Calu3 (cell line): Measurements from ENCODE around the gene OCRL. TPM values are rescaled to one million over a fixed set of nuclear protein-coding genes. Genes with fewer than 3 reads are reported as not detected.

Experiments
- BruUV-seq: library from RNA; stranded (reverse); fragments of 400-500 nt; replicated peaks from 2 replicates; lab custom pipeline; 2021; lab: Mats Ljungman, UMichigan
- CTCF ChIA-PET: fragments of 300-600 bp; sonication (Branson Sonifier 250); formaldehyde crosslinking; loops from one replicate; lab custom pipeline; 2022; ENCODE audit warnings: antibody characterized with exemption; lab: Charles Lee
- DNase-seq: peaks from one replicate; pipeline ENCODE4 v3.0.0; 2022
- H3K27ac Mint-ChIP-seq: one replicate; pipeline ENCODE4 v1.8.0; 2022; ENCODE audit warnings: mixed read lengths; ENCODE audit not compliant: unreplicated experiment
- H3K27me3 Mint-ChIP-seq: one replicate; pipeline ENCODE4 v1.8.0; 2022; ENCODE audit warnings: mixed read lengths; ENCODE audit not compliant: unreplicated experiment
- H3K36me3 Mint-ChIP-seq: one replicate; pipeline ENCODE4 v1.8.0; 2022; ENCODE audit warnings: mild to moderate bottlenecking, moderate library complexity, mixed read lengths; ENCODE audit not compliant: insufficient read depth, unreplicated experiment
- H3K4me1 Mint-ChIP-seq: one replicate; pipeline ENCODE4 v1.8.0; 2022; ENCODE audit warnings: mild to moderate bottlenecking, low read depth, mixed read lengths; ENCODE audit not compliant: unreplicated experiment
- H3K4me3 Mint-ChIP-seq: one replicate; pipeline ENCODE4 v1.8.0; 2022; ENCODE audit warnings: mild to moderate bottlenecking, low read depth, moderate library complexity, mixed read lengths; ENCODE audit not compliant: unreplicated experiment
- H3K9me3 Mint-ChIP-seq: one replicate; pipeline ENCODE4 v1.8.0; 2022; ENCODE audit warnings: low read depth, mixed read lengths; ENCODE audit not compliant: unreplicated experiment
- CTCF ChIP-seq: fragments of 200-600 bp; IDR thresholded peaks from one replicate; pipeline ENCODE4 v1.8.0; 2022; ENCODE audit warnings: antibody characterized with exemption; ENCODE audit not compliant: unreplicated experiment
- intact Hi-C: fragments of 100-400 bp; cut with micrococcal nuclease; formaldehyde crosslinking; loops from one replicate; pipeline ENCODE4 v1.10.0; 2022; ENCODE audit not compliant: unreplicated experiment
- total RNA-seq: library from RNA; stranded (reverse); gene quantifications from 2 replicates; pipeline ENCODE4 v1.2.3, GENCODE V29; 2022

The OCRL gene
- total RNA-seq, 1 experiment from 2014 or later = 30.7 TPM

GRCh38 chrX:129631849-129632248 lies 91.8 kb downstream of the OCRL start:
- Mint-ChIP-seq H3K27ac (no peak overlapping the region), H3K4me3 (no peak overlapping the region), H3K27me3 (no peaks in the 10 kb centered on the region), H3K4me1 (no peaks in the 10 kb centered on the region), H3K9me3 (no peaks in the 10 kb centered on the region), H3K36me3 (no peaks in the 10 kb centered on the region)
- DNase-seq = no peak
- BruUV-seq = no TSS peak
- CTCF ChIA-PET = no interaction called here
- TF ChIP-seq CTCF = no peak
- intact Hi-C loops = no loop called here

DNA sequence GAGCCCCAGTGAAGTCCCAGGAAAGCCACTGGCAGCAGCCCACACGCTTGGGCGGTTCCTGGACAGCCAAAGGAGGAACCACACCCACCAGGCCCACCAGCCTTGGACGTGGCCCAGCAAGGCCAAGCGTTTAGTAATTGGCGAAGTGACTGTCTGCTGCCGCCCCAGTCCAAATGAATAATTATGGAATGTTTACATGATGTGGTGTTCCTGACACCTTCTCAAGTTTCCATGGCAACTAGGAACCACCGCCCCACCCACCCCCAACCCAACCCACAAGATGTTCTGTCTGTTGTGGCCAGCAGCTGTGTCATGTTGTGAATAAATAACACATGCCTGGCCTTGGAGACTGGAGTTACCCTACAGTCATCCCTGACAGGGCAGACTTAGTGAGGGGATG lies 92.4 kb downstream of the OCRL start:
- Mint-ChIP-seq H3K4me1 (no peaks in the 10 kb centered on the region), H3K4me3 (no peak overlapping the region), H3K27ac (no peak overlapping the region), H3K27me3 (no peaks in the 10 kb centered on the region), H3K36me3 (no peaks in the 10 kb centered on the region), H3K9me3 (no peaks in the 10 kb centered on the region)
- intact Hi-C loops = no loop called here
- no TSS peak for BruUV-seq
- DNase-seq = no peak
- TF ChIP-seq CTCF = no peak
- CTCF ChIA-PET = no interaction called here

DNA sequence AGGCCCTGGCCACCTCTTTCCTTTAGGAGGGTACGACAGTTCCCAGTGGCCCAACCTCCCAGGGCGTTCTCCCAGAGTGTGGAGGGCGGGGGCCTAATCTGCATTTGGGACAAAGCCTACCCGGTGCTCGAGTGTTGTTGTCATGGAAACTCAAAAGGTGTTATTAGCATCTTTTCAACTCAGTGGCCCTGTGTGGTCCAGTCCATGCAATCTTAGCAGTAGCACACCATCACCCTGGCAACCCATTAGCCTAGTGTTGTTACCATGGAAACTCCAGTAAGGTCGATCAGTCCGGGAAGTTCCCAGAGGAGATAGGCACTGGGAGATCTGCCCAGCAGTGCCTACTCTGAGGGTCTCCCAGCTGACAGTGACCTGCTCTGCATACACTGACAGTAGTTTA lies 94.5 kb downstream of the OCRL start:
- CTCF ChIA-PET = interaction anchor here (1.1 kb wide), 1 partner anchor 91 kb away, joined by 3 read pairs; no protein-coding TSS in a partner anchor
- Mint-ChIP-seq H3K4me1 (no peaks in the 10 kb centered on the region), H3K36me3 (no peaks in the 10 kb centered on the region), H3K27ac (no peak overlapping the region), H3K4me3 (no peak overlapping the region), H3K9me3 (no peaks in the 10 kb centered on the region), H3K27me3 (peaks cover 7% of the 10 kb centered on the region)
- intact Hi-C loops = no loop called here
- no TSS peak for BruUV-seq
- no peak for DNase-seq
- TF ChIP-seq CTCF = no peak

DNA sequence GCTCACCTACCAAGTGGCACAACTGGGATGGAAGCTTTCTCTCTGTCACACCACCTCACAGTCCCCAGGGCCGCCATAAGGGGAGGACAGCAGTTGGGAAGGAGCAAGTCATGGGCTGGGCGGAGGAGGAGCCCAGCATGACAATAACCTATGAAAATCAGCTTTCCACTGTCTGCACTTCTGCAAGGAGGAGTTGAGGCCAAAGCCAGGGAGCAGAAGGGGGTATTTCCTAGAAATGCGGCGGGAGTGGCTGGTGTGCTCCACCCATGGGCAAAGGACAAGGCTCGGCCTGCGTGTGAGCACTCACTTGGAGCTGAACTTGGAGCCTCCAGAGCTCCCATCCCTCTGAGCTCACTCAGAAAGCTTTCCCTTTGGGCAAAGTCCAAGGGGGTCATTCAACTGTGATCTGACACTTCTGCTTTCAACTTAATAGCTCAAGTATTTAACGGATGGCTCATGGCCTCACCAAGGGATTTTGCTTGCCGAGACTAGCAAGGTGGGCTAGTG lies 96.2 kb downstream of the OCRL start:
- CTCF ChIA-PET = interaction anchor here (0.7 to 2.0 kb wide), 2 partner anchors 90 to 249 kb away, joined by 4 to 5 read pairs; no protein-coding TSS in a partner anchor
- no peak overlapping the region for H3K27ac Mint-ChIP-seq
- no peak overlapping the region for H3K4me3 Mint-ChIP-seq
- no peak for DNase-seq
- no TSS peak for BruUV-seq
- H3K4me1 Mint-ChIP-seq = no peaks in the 10 kb centered on the region
- intact Hi-C loops = no loop called here
- TF ChIP-seq CTCF = no peak
- H3K9me3 Mint-ChIP-seq = no peaks in the 10 kb centered on the region
- peaks cover 18% of the 10 kb centered on the region for H3K27me3 Mint-ChIP-seq
- no peaks in the 10 kb centered on the region for H3K36me3 Mint-ChIP-seq
